Upper lobe of left lung (tissue), 6 donors: Measurements from ENCODE around the gene ATXN7L3. TPM values are rescaled to one million over a fixed set of nuclear protein-coding genes. Genes with fewer than 3 reads are reported as not detected.

ENCODE experiments used
- ATAC-seq, 2 donors: fragments of 200-7000 bp; cut with Tn5 transposase; one replicate each; pipeline ENCODE4 v1.9.1; 2022; ENCODE audit warnings: mild to moderate bottlenecking in 2 of 2, moderate library complexity in 2 of 2; ENCODE audit not compliant: low FRiP score in 2 of 2
- DNase-seq, 2 donors: peaks; one replicate each; pipeline ENCODE4 v3.0.0-alpha.2; 2019 to 2020
- H3K27ac ChIP-seq, 4 donors: fragments of 200-600 bp; sonication (generic); one replicate each; pipeline ENCODE4 v1.5.1; 2016 to 2019
- H3K27me3 ChIP-seq, 4 donors: fragments of 200-600 bp; sonication (generic); one replicate each; pipeline ENCODE4 v1.5.1; 2017 to 2019
- H3K36me3 ChIP-seq, 4 donors: fragments of 200-600 bp; sonication (generic); one replicate each; pipeline ENCODE4 v1.5.1; 2016 to 2019
- H3K4me1 ChIP-seq, 4 donors: fragments of 200-600 bp; sonication (generic); one replicate each; pipeline ENCODE4 v1.5.1; 2018 to 2019
- H3K4me3 ChIP-seq, 4 donors: fragments of 200-600 bp; sonication (generic); one replicate each; pipeline ENCODE4 v1.5.1; 2017 to 2019; ENCODE audit warnings: mild to moderate bottlenecking in 2 of 4, moderate library complexity in 1 of 4
- H3K9me3 ChIP-seq, 4 donors: fragments of 200-600 bp; sonication (generic); one replicate each; pipeline ENCODE4 v1.5.1; 2018 to 2019
- CTCF ChIP-seq, 6 experiments: fragments of 450-650 bp in 4 of 6; fragments of 200-600 bp in 2 of 6; sonication (generic) in 2 of 6; IDR thresholded peaks; one replicate each; pipeline ENCODE4 v1.5.1; 2016 to 2019; ENCODE audit warnings: antibody characterized with exemption in 6 of 6
- EP300 ChIP-seq, 4 donors: sonication (generic); formaldehyde crosslinking; IDR thresholded peaks; one replicate each; pipeline ENCODE4 v1.5.1; 2017; ENCODE audit warnings: antibody characterized with exemption in 4 of 4, control low read depth in 2 of 4
- POLR2A ChIP-seq, 4 donors: fragments of 450-650 bp; IDR thresholded peaks; one replicate each; pipeline ENCODE4 v1.5.1; 2016 to 2017; ENCODE audit warnings: antibody characterized with exemption in 4 of 4, mild to moderate bottlenecking in 2 of 4
- POLR2AphosphoS5 ChIP-seq, 2 donors: sonication (generic); formaldehyde crosslinking; IDR thresholded peaks; one replicate each; pipeline ENCODE4 v1.5.1; 2017; ENCODE audit warnings: antibody characterized with exemption in 2 of 2
- WGBS, 2 donors: methylation state at CpG; one replicate each; pipeline ENCODE4 v1.1.5; 2017 to 2018; 5-methylcytosine and 5-hydroxymethylcytosine counted together
- total RNA-seq, 6 donors: library from RNA; depleted of rRNA in 4 of 6; stranded (reverse); fragments of >200 nt in 4 of 6; gene quantifications; one replicate each; pipeline versions ENCODE4 v1.1.0 to v1.2.1, GENCODE V29; 2016 to 2021
- donor health status: DM: no; HTN: no; CAD: no; lungs with moderate emphysema.
- donor health status: DM: no; HTN: yes; CAD: no; lungs with severe emphysema.

Gene ATXN7L3
- total RNA-seq, 6 donors from 2014 or later, result 41.4 to 79.0 (median 46.9) TPM

- Histone ChIP-seq H3K4me3 (no peak overlapping the region), H3K9me3 (no peaks in the 10 kb centered on the region), H3K36me3 (no peaks in the 10 kb centered on the region), H3K27ac (no peak overlapping the region), H3K27me3 (no peaks in the 10 kb centered on the region), H3K4me1 (no peaks in the 10 kb centered on the region)
- WGBS, 2 donors, result 60 to 62% methylated on average over 5 of the region's 5 CpGs
- TF ChIP-seq CTCF (IDR thresholded peaks at IDR 0.05) (no peak), POLR2A (IDR thresholded peaks at IDR 0.05) (no peak), POLR2AphosphoS5 (IDR thresholded peaks at IDR 0.05) (no peak), EP300 (IDR thresholded peaks at IDR 0.05) (no peak)
- no peak for ATAC-seq
- DNase-seq, result no peak
Measured at GRCh38 chr17:44236444-44236991, 36.8 kb upstream of the ATXN7L3 start.

GRCh38 chr17:44235583-44235936 is 35.9 kb upstream of the ATXN7L3 start:
- 64 to 87% methylated on average over 1 to 5 of the region's 5 CpGs for WGBS, 2 donors
- TF ChIP-seq CTCF (IDR thresholded peaks at IDR 0.05), result no peak
- no peak for TF ChIP-seq POLR2A (IDR thresholded peaks at IDR 0.05)
- no peak for TF ChIP-seq EP300 (IDR thresholded peaks at IDR 0.05)
- no peak for TF ChIP-seq POLR2AphosphoS5 (IDR thresholded peaks at IDR 0.05)
- ATAC-seq, result no peak

DNA sequence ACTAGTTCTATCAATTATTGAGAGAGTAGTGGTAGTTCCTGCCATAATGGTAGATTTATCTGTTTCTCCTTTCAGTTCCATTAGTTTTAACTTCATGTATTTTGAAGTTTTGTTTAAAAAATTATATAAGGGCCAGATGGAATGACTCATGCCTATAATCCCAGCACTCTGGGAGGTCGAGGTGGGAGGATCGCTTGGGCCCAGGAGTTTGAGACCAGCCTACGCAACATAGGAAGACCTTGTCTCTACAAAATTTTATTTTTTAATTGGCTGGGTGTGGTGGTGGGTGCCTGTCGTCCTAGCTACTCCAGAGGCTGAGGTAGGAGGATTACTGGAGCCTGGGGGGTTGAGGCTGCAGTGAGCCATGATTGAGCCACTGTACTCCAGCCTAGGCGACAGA is 33.9 kb upstream of the ATXN7L3 start:
- H3K4me3 ChIP-seq, result no peak overlapping the region
- no peak for ATAC-seq
- no peak overlapping the region for H3K27ac ChIP-seq
- no peaks in the 10 kb centered on the region for H3K36me3 ChIP-seq
- no peaks in the 10 kb centered on the region for H3K4me1 ChIP-seq
- DNase-seq, result no peak
- H3K27me3 ChIP-seq, result no peaks in the 10 kb centered on the region
- 85 to 89% methylated on average over 5 of the region's 5 CpGs for WGBS, 2 donors
- no peaks in the 10 kb centered on the region for H3K9me3 ChIP-seq
- TF ChIP-seq POLR2A (IDR thresholded peaks at IDR 0.05) (no peak), CTCF (IDR thresholded peaks at IDR 0.05) (no peak), POLR2AphosphoS5 (IDR thresholded peaks at IDR 0.05) (no peak), EP300 (IDR thresholded peaks at IDR 0.05) (no peak)

More at GRCh38 chr17:44235583-44235936, 35.9 kb upstream of the ATXN7L3 start:
- Histone ChIP-seq H3K9me3 (no peaks in the 10 kb centered on the region), H3K4me1 (no peaks in the 10 kb centered on the region), H3K4me3 (no peak overlapping the region), H3K27ac (no peak overlapping the region), H3K36me3 (no peaks in the 10 kb centered on the region), H3K27me3 (no peaks in the 10 kb centered on the region)
- DNase-seq, result no peak

DNA sequence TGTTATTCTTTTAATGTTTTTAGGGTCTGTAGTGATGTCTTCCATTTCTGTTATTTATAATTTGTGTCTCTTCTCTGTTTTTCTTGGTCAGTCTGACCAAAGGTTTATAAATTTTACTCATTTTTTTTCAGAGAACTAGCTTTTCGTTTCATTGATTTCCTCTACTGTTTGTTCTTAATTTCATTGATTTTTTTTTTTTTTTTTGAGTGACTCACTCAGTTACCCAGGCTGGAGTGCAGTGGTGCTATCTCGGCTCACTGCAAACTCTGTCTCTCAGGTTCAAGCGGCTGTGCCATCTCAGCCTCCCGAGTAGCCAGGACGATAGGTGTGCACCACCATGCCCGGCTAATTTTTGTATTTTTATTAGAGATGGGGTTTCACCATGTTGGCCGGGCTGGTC is 32.4 kb upstream of the ATXN7L3 start:
- ATAC-seq (no peak), DNase-seq (no peak)
- 89 to 94% methylated on average over 7 of the region's 7 CpGs for WGBS, 2 donors
- no peak overlapping the region for H3K4me3 ChIP-seq
- TF ChIP-seq EP300 (IDR thresholded peaks at IDR 0.05) (no peak), CTCF (IDR thresholded peaks at IDR 0.05) (no peak), POLR2AphosphoS5 (IDR thresholded peaks at IDR 0.05) (no peak), POLR2A (IDR thresholded peaks at IDR 0.05) (no peak)
- no peaks in the 10 kb centered on the region for H3K36me3 ChIP-seq
- H3K27ac ChIP-seq, result no peak overlapping the region
- no peaks in the 10 kb centered on the region for H3K4me1 ChIP-seq
- no peaks in the 10 kb centered on the region for H3K27me3 ChIP-seq
- no peaks in the 10 kb centered on the region for H3K9me3 ChIP-seq

GRCh38 chr17:44230140-44230539 is 30.5 kb upstream of the ATXN7L3 start:
- TF ChIP-seq CTCF (IDR thresholded peaks at IDR 0.05), result no peak
- TF ChIP-seq EP300 (IDR thresholded peaks at IDR 0.05), result no peak
- TF ChIP-seq POLR2A (IDR thresholded peaks at IDR 0.05), result no peak
- no peak for TF ChIP-seq POLR2AphosphoS5 (IDR thresholded peaks at IDR 0.05)
- no peaks in the 10 kb centered on the region for H3K9me3 ChIP-seq
- H3K36me3 ChIP-seq, result no peaks in the 10 kb centered on the region
- WGBS, 2 donors, result 71 to 76% methylated on average over 9 of the region's 9 CpGs
- H3K4me1 ChIP-seq, result no peaks in the 10 kb centered on the region
- no peaks in the 10 kb centered on the region for H3K27me3 ChIP-seq
- no peak overlapping the region for H3K4me3 ChIP-seq
- ATAC-seq, result no peak
- no peak for DNase-seq
- no peak overlapping the region for H3K27ac ChIP-seq
